Activated CD4-positive, CD25-positive, alpha-beta regulatory T cell treated with anti-CD3 and anti-CD28 coated beads, Interleukin-2, amount 50 U/mL, for 72 hours (primary cell): ENCODE data around the gene GPC6.

Experiments used
- DNase-seq: peaks from one replicate; pipeline ENCODE4 v3.0.0; 2021

GPC6 gene

DNA sequence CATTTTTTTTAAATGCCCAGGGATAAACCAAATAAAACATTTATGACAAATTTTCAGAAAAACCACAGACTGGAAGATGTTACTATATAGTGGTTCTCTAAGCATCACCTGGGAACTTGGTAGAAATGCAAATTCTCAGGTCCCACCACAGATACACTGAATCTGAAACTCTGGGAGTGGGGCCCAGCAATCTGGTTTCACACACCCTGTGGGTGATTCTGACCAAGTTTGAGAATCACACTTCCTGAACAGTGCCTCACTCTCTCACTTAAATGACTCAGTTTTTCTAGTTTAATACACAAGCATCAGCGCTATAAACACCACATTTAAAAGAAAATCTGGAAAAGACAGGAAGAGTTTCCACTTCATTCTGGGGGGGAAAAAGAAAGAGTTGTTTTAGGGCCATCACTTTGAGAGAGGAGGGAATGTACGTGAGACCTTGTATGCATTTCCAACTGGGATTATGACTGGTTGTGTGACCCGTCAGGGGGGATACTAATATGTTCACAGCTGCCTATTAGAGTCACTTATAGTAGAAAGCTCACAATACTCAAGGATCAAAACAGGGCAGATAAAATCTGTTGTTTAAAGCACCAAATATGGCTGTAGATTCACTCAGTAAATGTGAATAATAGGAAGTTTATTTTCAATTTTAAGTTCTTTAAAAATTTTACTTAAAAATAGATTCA is 567.7 kb downstream of the GPC6 start:
- DNase-seq = no peak

DNA sequence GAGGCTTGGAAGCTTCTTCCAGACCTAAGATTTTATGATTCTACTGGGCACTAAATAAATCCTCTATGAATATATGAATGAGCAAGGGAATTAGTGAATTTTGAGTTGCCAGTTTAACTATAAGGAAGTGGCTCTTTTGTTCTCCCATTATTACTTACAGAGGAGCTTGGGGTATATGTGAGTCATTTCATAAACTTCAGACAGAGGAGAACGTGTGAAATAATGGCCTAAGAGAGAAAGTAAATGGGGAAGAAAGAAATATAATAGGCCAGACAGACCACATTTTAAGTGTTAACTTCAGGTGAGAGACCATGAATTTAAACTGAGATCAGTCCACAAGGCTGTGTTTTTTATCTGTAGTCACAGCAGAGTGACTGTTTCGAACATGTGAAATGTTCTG is 570.9 kb downstream of the GPC6 start:
- DNase-seq = no peak

DNA sequence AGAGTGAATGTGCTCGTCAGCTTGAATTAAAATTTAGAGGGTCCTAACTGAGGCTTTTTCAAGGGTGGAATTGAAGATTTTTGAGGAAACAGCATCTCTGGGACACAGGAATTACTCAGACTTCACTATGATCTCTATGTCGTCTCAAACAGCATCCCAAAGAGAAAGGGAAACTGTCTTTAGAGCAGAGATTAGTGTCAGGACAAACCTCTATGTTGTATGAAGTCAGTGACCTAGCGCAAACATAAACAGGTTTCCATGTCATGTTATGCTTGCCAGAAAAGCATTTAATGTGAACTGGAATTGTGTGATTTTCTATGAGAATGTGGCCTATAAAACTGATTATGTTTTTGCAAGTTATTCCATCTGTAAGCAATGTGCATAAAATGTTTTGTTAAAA is 573.7 kb downstream of the GPC6 start:
- no peak for DNase-seq

DNA sequence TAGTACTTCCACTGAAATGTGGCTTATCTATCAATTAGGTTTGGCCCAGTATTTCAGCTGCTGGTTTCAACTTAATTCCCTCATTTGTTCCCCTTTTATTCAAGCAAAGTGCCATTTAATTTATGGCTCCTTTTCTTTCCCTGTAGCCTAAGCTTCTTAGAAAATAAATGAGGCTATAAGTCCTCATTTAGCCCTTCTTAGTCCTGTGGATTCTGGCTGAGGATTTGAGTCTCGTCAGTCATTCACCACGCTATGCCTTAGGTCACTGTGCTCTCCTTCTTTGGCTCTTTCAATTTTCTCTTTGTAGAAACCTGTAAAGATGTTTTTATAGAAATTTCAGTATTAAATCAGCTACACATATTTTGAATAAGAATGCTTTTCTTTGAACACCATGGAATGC is 579.1 kb downstream of the GPC6 start:
- no peak for DNase-seq

DNA sequence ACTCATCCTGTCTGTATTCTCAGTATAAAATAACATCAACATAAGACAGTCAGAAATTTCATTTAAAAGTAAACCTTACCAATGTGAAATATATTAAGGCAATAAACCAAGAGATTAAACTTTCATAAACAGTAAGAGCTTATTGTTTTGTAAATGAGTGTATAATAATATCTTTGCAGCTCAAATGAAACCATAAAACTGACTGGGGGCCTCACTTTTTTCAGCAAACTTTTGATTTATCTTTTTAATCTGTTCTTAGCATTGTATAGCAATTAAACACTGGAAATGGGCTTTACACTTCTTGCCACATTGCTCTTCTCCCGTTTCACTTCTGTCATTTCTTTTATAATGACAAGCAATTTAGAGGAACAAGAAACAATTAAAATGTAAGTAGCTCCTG is 580.3 kb downstream of the GPC6 start:
- DNase-seq = no peak

DNA sequence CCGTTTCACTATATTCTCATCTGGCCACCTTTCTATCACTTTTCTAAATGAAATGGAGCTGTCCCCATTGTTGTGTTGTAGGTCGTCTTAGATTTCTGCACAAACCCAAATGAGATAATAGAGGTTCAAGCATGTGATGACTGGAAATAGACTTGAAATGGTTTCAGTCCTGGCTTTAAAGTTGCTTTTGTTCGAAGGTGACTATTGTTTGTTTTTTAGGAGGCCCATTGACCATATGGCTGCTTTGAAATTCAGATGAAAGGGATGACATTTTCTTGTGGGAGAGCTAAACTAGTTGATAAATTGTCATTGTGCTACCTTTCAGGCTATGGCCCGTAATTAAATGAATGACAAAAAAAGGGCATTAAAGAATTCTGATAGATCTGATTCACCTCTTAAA is 583.7 kb downstream of the GPC6 start:
- DNase-seq = no peak

DNA sequence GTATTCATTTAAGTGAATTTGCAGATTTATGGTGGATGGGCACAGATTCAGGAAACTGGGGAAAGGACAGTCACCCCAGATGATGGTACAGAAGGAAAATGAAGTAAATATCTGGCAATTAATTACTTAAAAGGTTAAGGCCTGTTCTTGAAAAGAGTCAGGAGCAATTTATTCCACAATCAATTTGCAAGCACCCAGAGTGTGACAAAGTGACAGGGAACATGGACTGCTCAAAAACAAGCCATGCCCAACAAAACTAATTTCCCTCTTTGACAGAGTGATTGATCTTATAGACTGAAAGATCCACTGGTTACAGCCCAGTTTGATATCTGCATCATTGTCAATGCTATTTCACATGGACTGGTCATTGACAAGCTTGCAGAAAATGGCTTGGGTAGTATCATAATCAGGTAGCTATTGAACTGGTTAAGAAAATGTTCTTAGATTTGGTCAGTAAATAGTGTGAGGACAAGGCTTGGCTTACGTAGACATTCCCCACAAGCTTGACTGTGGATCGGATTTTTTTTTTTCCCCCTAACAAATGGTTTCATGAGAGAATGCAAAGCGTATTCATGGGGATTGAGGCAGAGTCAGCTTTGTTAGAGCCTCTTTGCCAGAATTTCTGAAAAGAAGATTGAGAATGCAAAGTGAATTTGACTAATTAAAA is 584.6 kb downstream of the GPC6 start:
- no peak for DNase-seq

DNA sequence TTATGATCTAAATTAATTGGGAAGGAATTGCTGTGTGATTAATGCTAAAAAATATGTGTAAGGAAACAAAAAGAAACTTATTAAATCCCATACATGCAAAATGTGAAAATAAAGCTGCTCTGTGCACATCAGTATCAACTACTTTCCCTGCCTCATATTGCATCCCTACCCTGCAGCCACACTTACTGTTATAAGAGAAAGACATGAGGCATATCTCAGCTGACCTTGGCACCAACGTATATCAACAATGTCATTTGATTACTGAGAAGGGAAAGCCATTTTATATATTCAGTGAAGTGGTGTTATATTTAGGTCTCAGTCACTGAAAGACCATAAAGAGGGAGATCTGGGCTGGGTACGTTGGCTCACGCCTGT is 585.1 kb downstream of the GPC6 start:
- DNase-seq = no peak

DNA sequence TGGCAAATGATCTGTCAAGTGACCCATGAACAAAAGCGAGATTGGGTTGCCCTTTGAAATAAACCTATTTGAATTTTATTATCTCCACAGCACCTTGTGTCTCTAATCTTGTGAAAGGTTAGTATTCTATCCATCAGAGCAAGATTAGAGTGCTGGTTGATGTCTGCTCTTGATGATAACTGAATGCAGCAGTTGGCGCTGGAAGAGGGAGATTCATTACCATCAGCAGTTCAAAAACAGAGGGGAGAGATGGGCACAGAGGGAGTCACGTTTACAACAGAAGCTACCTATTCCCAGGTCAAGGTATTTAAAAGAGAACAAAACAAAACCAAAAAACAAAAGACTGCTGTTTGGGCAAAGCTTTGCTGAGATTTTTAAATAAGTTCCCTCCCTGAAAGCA is 588.1 kb downstream of the GPC6 start:
- DNase-seq = no peak

DNA sequence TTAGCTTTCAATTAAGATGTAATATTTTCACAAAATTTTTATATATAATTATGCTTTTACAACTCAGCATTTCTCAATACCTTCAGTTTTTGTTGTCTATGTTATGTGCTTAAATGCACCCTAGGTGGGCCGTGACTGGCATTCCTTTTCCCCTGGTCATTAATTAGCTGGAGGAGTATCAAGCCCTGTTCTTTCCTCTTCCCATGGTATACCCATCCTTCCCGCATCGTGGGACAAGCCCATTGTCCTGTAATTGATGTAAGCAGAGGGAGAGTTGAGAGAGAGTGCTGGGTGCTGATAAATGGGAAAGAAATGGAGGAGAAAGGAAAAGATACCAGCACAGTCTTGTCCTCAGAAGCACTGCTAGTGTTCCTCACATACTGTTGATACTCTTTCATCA is 591.7 kb downstream of the GPC6 start:
- DNase-seq = no peak

DNA sequence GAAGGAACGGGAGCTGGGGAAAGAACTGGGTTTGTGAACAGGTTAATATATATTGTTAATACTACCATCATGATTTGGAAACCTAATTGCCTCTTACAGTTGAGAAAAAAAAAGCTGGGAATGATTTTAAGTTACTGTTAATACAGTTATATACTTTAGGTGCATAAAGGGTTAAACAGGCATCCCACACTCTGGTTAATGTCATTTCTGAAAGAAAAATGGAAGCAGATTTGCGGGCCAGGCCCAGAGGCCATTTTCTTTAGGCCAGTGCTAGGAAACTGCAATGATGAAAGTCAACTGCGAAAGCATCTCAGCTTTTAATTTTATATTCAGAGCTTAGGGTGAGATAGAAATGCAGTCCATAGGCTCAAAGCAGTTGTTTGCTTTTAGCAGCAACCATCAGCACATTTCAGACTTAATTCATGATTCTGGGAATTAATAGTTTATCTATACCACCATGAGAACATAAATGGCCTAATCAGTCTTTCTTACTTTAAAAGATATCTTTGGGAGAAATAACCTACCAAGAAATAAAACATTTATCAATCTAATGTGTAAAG is 592.8 kb downstream of the GPC6 start:
- no peak for DNase-seq

DNA sequence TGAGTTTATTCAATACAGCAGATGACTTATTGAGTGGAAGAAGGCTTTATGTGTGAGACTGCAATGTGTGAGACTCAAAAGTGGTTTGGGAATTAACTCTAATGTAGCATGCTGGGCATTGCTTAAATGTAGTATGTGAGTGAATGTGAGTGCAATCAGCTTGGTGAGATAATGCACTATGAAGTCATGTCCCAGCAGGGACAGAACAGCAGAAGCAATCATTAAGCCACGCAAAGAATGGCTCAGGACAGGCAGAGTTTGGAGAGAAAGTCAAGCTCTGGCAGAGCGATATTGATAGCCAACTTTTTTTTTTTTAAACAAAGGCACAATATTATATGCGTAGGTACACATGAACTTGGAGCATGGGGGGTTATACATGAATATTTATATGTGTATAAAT is 597.7 kb downstream of the GPC6 start:
- DNase-seq = no peak

DNA sequence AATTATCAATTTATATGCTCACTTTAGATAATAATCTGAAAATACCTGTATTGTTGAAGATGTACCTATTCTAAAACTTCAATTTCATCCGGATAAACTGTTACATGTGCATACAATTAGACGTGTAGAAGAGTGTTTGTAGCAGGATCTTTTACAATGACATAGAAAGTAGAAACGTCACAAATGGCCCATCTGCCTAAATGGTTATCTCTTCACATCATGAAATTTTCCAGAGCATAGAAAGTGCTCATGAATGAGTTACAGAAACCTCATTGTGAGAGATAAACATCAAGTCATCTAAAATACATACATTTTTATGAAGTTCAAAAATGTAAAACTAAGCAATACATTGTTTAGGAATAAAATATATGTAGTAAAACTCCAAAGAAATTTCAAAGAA is 607.4 kb downstream of the GPC6 start:
- DNase-seq = no peak

DNA sequence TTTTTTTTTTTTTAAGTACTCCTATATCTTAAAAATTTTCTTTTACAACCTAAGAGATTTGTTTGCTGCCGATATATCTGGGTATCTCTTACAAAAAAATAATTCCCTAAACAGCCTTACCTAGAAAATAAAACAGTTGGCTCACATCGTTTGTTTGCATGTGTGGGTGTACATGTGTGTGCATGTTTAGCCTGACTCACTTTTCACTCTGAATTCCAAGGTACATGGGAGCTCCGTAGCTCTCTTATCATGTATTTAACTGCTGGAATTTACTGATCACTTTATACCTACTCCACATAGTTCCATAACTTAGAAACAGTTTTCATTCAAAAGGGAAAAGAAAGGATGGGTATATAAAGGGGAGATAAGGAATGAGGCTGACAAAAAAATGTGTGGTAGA is 616.5 kb downstream of the GPC6 start:
- DNase-seq = no peak

DNA sequence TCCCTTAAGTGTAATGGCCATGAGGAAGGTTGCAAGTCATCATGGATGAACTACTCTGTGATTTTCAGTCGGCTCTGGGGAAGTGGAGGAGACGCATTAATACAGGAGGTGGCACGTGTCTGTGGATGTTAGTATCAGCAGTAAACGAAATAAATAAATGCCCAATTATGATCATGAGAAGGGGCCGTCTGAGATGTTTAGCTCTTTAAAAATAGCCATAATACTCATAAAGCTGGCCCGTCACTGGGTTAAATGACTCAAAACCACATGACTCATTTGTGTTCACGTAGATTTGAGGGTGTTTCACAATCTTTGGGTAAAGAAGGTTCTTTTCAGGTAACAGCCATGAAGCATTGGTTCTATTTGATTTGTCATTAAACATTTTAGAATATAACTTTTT is 620.6 kb downstream of the GPC6 start:
- no peak for DNase-seq

DNA sequence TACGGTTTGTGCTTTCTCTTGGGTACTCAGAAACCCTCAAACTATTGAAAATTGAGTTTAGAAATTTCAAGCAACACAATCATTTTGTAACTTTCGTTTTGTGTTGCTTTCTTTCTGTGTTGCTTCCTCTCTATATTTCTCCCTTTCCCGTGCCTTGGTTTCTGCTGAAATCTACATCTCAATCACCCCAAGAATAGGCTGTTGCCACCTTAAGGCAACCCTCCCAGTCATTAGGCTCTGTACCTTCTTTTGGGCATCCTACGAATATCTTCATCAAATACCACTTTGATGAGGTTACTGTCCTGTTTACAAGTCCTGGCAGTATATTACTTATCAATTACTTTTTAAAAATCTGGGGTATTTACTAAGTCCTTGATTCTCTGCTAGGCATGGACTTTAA is 621.6 kb downstream of the GPC6 start:
- no peak for DNase-seq

DNA sequence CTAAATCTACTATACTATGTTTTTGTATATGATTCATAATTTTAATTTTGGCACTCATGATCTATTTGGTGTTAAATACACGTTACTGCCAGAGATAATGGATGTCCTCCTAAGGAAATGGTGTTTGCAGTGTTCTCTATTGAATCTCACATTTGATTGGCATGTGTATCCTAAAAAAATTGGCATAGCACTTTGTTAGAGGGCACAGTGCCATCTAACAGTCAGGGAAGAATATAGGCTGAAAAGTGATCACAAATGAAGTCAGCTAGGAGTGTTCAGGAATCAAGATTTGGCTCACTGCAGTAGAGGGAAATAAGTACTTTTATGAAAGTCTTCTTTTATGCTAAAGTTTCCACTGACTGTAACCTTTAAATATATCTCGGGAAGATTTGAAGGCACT is 624.6 kb downstream of the GPC6 start:
- DNase-seq = no peak

DNA sequence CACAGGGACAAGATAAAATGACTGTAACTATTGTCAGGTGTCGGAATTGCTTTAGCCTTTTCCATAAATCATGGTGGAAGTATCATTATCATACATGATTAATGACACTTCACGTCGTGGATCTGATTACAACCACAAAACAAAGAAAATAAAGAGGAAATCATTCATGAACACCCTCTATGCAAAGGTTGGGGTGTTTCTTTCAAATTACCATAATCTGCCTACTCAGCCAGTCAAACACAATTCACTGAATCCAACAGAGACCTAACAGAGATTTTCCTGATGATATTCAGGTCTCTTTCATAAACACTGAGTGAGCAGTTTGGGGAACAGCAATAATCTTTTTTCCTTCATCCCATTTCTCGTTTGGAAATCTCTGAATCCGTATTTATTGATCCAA is 627.3 kb downstream of the GPC6 start:
- no peak for DNase-seq

DNA sequence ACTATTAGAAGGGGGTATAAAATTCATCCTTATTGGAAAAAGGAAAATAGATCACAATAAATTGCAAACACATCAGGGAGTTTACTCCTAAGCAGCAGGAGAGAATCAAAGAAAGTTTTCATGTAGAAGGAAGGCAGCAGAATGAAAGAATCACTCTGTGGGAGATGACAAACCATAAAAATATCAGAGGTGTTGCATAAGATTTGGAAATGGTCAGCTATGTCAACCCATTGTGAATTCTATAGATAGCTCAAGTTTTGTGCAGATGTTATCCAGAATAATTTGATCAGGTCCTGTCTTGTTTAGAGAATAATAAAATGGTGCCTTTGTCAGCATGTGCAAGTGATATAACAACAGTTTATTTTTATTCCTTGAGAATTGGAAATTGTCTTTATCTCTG is 630.5 kb downstream of the GPC6 start:
- no peak for DNase-seq

DNA sequence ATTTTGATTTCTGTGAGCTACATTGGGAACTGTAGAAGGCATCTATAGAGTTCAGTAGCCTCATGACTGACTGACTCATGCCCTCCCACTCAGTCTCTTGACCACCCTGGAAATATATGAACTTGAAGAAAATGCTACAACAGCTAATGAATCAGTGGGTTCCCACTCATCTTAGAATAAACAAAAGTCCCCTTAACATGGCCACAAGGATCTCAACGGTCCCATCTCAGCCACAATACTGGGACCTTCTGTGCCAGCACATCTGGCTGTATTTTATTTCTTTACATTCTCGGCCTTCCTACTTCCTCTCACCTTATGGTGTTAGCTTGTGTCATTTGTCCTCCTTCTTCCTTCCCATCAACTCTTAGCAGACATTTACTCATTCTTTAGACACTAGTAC is 633.1 kb downstream of the GPC6 start:
- DNase-seq = no peak

DNA sequence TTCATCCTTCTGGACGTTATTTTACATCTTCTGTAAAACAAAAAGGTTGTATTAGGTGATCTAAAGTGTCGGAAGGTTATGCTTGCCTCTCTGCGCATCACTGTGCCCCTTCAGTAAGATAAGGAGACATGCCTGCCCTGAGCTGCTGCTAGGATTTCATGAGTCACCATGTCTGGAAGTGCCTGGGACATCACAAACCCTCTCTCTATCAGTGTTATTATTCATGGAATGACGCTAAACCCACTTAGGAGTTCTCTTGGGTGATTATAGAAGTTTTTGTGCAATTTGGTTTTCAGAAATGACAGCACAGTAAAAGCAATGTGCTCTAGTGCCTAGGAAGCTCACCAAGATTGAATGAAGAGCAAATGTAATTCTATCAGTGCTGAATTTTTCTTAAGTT is 635.2 kb downstream of the GPC6 start:
- DNase-seq = no peak

DNA sequence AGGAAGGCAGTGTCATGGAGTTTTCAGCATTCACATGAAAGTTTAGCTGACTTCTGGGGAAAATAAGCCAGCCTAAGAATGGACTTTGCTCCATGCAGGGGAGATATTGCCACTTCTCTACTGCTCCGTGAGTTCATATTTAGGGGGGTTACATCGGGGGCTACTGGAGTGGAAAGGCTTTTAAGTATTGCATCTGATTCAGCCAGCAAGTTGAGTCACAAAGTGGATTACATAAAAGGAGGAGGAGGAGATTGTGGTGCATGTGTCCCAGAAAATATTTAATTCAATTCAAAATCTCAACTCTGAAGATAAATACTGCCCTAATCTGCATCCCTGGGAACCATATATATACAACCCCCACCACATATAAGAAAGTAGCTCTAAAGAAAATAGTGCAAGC is 635.7 kb downstream of the GPC6 start:
- DNase-seq = no peak

DNA sequence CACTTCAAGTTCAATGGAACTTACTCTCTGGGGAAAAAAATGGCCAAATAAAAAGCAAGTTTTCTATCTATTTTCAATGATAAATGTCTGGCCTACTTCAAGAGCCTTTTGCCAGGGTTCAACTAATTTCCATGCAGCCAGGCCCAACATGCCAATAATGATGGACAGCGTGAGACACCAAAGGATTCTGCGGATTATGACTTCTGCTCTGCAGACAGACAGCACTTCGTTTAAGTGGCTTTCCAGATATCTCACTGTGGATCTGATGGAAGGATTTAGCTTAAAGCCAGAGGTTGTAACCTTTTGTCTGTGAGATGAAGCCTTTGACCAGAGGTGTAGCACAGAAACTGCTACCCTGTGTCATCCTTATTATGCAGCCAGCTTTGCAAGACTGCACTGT is 638.6 kb downstream of the GPC6 start:
- DNase-seq = no peak

DNA sequence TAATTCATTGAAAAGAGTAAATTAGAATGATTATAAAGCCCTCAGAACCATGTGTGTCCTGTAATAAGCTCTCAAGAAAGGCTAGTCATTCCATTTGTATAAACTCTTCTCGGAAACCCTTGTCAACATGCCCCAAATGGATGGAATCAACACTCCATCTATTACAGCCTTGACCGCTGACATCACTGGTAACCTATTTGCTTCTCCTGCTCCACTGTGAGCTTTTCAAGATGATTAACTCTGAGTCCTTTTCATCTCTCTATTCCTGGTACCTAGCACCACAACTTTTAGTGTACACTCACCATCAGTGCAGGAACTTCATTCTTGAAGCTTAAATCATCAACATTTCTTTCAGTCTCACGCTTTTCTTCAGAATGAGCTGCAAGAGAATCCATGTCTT is 640.9 kb downstream of the GPC6 start:
- DNase-seq = no peak

DNA sequence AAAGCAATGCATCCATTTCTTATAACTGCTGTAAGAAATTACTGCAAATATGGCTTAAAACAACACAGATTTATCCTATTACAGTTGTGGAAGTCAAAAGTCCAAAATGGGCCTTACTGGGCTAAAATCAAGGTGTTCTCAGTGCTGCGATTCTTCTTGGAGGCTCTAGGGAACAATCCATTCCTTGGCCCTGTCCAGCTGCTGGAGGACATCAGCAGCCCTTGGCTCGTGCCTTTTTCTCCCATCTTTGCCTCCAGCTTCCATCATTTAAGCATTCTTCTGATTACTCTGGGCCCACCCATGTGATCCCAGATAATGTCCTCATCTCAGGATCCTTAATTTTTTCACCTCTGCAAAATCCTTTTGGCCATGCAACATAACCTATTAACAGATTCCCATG is 645.8 kb downstream of the GPC6 start:
- DNase-seq = no peak
